Neural cell (in vitro differentiated cells): ENCODE results near the gene CTR9. TPM values are rescaled to one million over a fixed set of nuclear protein-coding genes. Genes with fewer than 3 reads are reported as not detected.

Experiments used
- H2AFZ ChIP-seq: fragments of 200-600, 300-800 bp; sonication (generic), shearing (Covaris generic); 2 replicates; pipeline ENCODE4 v1.6.0; 2014; ENCODE audit warnings: low read depth, mild to moderate bottlenecking, antibody characterized with exemption, low read length, moderate library complexity
- H3F3A ChIP-seq: fragments of 200-600 bp; shearing (Covaris generic); 2 replicates; pipeline ENCODE4 v1.6.1; 2016; ENCODE audit warnings: mild to moderate bottlenecking, moderate library complexity, mixed read lengths, antibody characterized with exemption, low read length; ENCODE audit not compliant: insufficient read depth, poor library complexity, severe bottlenecking
- H3K27ac ChIP-seq: fragments of 200-600, 300-800 bp; sonication (generic), shearing (Covaris generic); 2 replicates; pipeline ENCODE4 v1.5.1; 2014; ENCODE audit warnings: mild to moderate bottlenecking, low read length, moderate library complexity
- H3K27me3 ChIP-seq: fragments of 300-800, 200-600 bp; sonication (generic), shearing (Covaris generic); 2 replicates; pipeline ENCODE4 v1.6.0; 2014; ENCODE audit warnings: mild to moderate bottlenecking, low read depth, low read length, moderate library complexity; ENCODE audit not compliant: insufficient read depth
- H3K36me3 ChIP-seq: fragments of 300-800, 200-600 bp; sonication (generic), shearing (Covaris generic); 2 replicates; pipeline ENCODE4 v1.5.1; 2014; ENCODE audit warnings: mild to moderate bottlenecking, antibody characterized with exemption, low read length, moderate library complexity; ENCODE audit not compliant: insufficient read depth
- H3K4me2 ChIP-seq: fragments of 300-800, 200-600 bp; sonication (generic), shearing (Covaris generic); 2 replicates; pipeline ENCODE4 v1.6.0; 2014; ENCODE audit warnings: mild to moderate bottlenecking, low read length
- H3K4me3 ChIP-seq: fragments of 300-800, 200-600 bp; sonication (generic), shearing (Covaris generic); 2 replicates; pipeline ENCODE4 v1.5.1; 2014; ENCODE audit warnings: mild to moderate bottlenecking, low read length, moderate library complexity
- H3K79me2 ChIP-seq: fragments of 200-600 bp; shearing (Covaris generic); replicated peaks from 2 replicates; pipeline ENCODE4 v1.6.0; 2014; ENCODE audit warnings: mild to moderate bottlenecking, low read length, moderate library complexity; ENCODE audit not compliant: insufficient read depth
- H3K9ac ChIP-seq: fragments of 300-800, 200-600 bp; sonication (generic), shearing (Covaris generic); 2 replicates; pipeline ENCODE4 v1.6.1; 2016; ENCODE audit warnings: mild to moderate bottlenecking, low read length, mixed read lengths
- H3K9me2 ChIP-seq: fragments of 200-600 bp; shearing (Covaris generic); 2 replicates; pipeline ENCODE4 v1.6.1; 2016; ENCODE audit warnings: mild to moderate bottlenecking, low read length, mixed read lengths; ENCODE audit not compliant: insufficient read depth
- H3K9me3 ChIP-seq: fragments of 200-600, 300-800 bp; sonication (generic), shearing (Covaris generic); 2 replicates; pipeline ENCODE4 v1.6.1; 2016; ENCODE audit warnings: mild to moderate bottlenecking, mixed run types, low read length, moderate library complexity, mixed read lengths
- H4K20me1 ChIP-seq: fragments of 200-600 bp; shearing (Covaris generic); 2 replicates; pipeline ENCODE4 v1.6.1; 2016; ENCODE audit warnings: mild to moderate bottlenecking, mixed run types; ENCODE audit not compliant: insufficient read depth
- CTCF ChIP-seq: fragments of 450-650 bp; IDR thresholded peaks from 2 replicates; pipeline ENCODE4 v1.5.1; 2014; ENCODE audit warnings: antibody characterized with exemption, mild to moderate bottlenecking, moderate library complexity; ENCODE audit not compliant: poor library complexity, severe bottlenecking
- EP300 ChIP-seq: fragments of 450-650 bp; conservative IDR thresholded peaks from 2 replicates; pipeline ENCODE4 v1.6.1; 2014; ENCODE audit warnings: antibody characterized with exemption, mild to moderate bottlenecking, moderate library complexity; ENCODE audit not compliant: poor library complexity, severe bottlenecking
- EZH2 ChIP-seq: fragments of 200-600, 300-800 bp; shearing (Covaris generic), sonication (generic); IDR thresholded peaks from 2 replicates; pipeline ENCODE4 v1.6.1; 2014; ENCODE audit warnings: antibody characterized with exemption, low read length, borderline replicate concordance, mild to moderate bottlenecking; ENCODE audit not compliant: insufficient read depth, poor library complexity, severe bottlenecking
- MXI1 ChIP-seq: fragments of 450-650 bp; conservative IDR thresholded peaks from 2 replicates; pipeline ENCODE4 v1.6.1; 2014; ENCODE audit warnings: antibody characterized with exemption, mild to moderate bottlenecking; ENCODE audit not compliant: poor library complexity, severe bottlenecking
- POLR2AphosphoS5 ChIP-seq: IDR thresholded peaks from 2 replicates; pipeline ENCODE4 v1.6.1; 2012
- RAD21 ChIP-seq: fragments of 450-650 bp; conservative IDR thresholded peaks from 2 replicates; pipeline ENCODE4 v1.6.1; 2014; ENCODE audit warnings: antibody characterized with exemption, mild to moderate bottlenecking, moderate library complexity
- REST ChIP-seq: IDR thresholded peaks from 2 replicates; pipeline ENCODE4 v1.6.1; 2012; ENCODE audit warnings: borderline replicate concordance
- SMC3 ChIP-seq: fragments of 450-650 bp; conservative IDR thresholded peaks from 2 replicates; pipeline ENCODE4 v1.6.1; 2014; ENCODE audit warnings: antibody characterized with exemption, mild to moderate bottlenecking, moderate library complexity; ENCODE audit not compliant: poor library complexity
- TAF1 ChIP-seq: IDR thresholded peaks from 2 replicates; pipeline ENCODE4 v1.6.1; 2012; ENCODE audit warnings: low read depth
- polyA plus RNA-seq: library from polyadenylated mRNA; depleted of rRNA; stranded (reverse); fragments of >200 nt; gene quantifications from 2 replicates; pipeline ENCODE4 v1.2.3, GENCODE V29; 2014

The CTR9 gene
- polyA plus RNA-seq, 1 donor from 2014 or later: 24.1 TPM

- no peaks in the 10 kb centered on the region for H3K79me2 ChIP-seq
These were observed 8.4 kb upstream of the CTR9 start for GRCh38 chr11:10742460-10743208.

More at GRCh38 chr11:10742460-10743208, 8.4 kb upstream of the CTR9 start:
- Histone ChIP-seq H3K4me2 (no peak overlapping the region), H3F3A (no peaks in the 10 kb centered on the region), H3K27me3 (no peaks in the 10 kb centered on the region), H3K4me3 (no peak overlapping the region), H3K9me3 (no peaks in the 10 kb centered on the region), H4K20me1 (no peaks in the 10 kb centered on the region), H3K9ac (no peak overlapping the region), H3K36me3 (no peaks in the 10 kb centered on the region), H2AFZ (no peak overlapping the region), H3K27ac (no peak overlapping the region), H3K9me2 (no peaks in the 10 kb centered on the region)
- TF ChIP-seq TAF1 (no peak), REST (no peak), EZH2 (no peak), MXI1 (no peak), EP300 (no peak), RAD21 (no peak), SMC3 (no peak), POLR2AphosphoS5 (no peak), CTCF (no peak)
